ENCODE data around the gene TMA7B.

DNA sequence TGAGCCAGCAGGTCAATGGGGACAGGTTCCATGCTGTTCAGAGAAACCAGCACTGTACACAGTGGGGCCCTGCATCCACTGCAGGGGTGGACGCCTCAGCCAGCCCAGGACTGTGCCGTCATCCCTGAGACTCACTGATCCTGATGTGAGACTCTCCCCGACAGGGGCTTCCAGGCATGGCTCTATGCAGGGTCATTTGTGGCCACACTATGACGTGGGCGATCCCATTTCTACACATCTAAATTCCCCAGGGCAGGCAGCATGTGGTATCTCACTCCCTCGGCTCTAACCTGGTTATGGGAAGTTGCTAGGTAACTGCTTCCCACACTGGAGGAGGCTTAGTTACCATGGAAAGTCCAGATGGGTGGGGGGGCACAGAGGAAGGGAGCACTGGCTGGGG is 20.4 kb downstream of the TMA7B start:
- TF ChIP-seq CTCF (IDR thresholded peaks at IDR 0.05) (no peak), ZFX (IDR thresholded peaks at IDR 0.05; ENCODE audit: borderline replicate concordance) (no peak)
